Naive thymus-derived CD4-positive, alpha-beta T cell (primary cell): Measurements from ENCODE around the gene CCDC136. TPM values are rescaled to one million over a fixed set of nuclear protein-coding genes. Genes with fewer than 3 reads are reported as not detected.

Source experiments
- ATAC-seq: fragments of 150-1000 bp; cut with Tn5 transposase; 2 replicates; pipeline ENCODE4 v1.10.0; 2021; ENCODE audit warnings: mild to moderate bottlenecking, moderate library complexity
- CTCF ChIA-PET: fragments of 350-600 bp; sonication (Branson Sonifier 250); formaldehyde crosslinking; loops from one replicate; lab custom pipeline; 2021; ENCODE audit warnings: antibody characterized with exemption; lab: Charles Lee
- POLR2A ChIA-PET: fragments of 350-600 bp; sonication (Branson Sonifier 250); formaldehyde crosslinking; loops from one replicate; lab custom pipeline; 2021; ENCODE audit warnings: antibody characterized with exemption, inconsistent platforms; lab: Charles Lee
- DNase-seq, 9 donors: peaks; one replicate each; pipeline versions ENCODE4 v3.0.0 to v3.0.0-alpha.2; 2020 to 2022; ENCODE audit warnings: mixed read lengths in 1 of 9
- H3K27ac ChIP-seq: one replicate; pipeline ENCODE4 v1.7.0; 2013; ENCODE audit warnings: mild to moderate bottlenecking, low read depth, low read length, moderate library complexity
- H3K27me3 ChIP-seq, 2 donors: one replicate each; pipeline ENCODE4 v1.7.0; 2013; ENCODE audit warnings: low read length in 2 of 2, mild to moderate bottlenecking in 2 of 2, moderate library complexity in 2 of 2; ENCODE audit not compliant: control insufficient read depth in 2 of 2, insufficient read depth in 2 of 2
- H3K36me3 ChIP-seq, 3 experiments: 1 replicate in 2 of 3; 2 replicates in 1 of 3; pipeline ENCODE4 v1.7.0; 2013; ENCODE audit warnings: low read length in 3 of 3, mild to moderate bottlenecking in 3 of 3, moderate library complexity in 1 of 3; ENCODE audit not compliant: insufficient read depth in 3 of 3, control insufficient read depth in 2 of 3
- H3K4me1 ChIP-seq, 2 donors: one replicate each; pipeline ENCODE4 v1.7.0; 2013; ENCODE audit warnings: low read length in 2 of 2, mild to moderate bottlenecking in 2 of 2, moderate library complexity in 1 of 2; ENCODE audit not compliant: control insufficient read depth in 2 of 2, insufficient read depth in 2 of 2
- H3K4me3 ChIP-seq: 2 replicates; pipeline ENCODE4 v1.7.0; 2013; ENCODE audit warnings: mild to moderate bottlenecking, low read length
- H3K9me3 ChIP-seq, 3 experiments: 1 replicate in 2 of 3; 2 replicates in 1 of 3; pipeline ENCODE4 v1.7.0; 2013; ENCODE audit warnings: low read length in 3 of 3; ENCODE audit not compliant: control insufficient read depth in 2 of 3
- H3K27ac Mint-ChIP-seq, 9 donors: one replicate each; pipeline ENCODE4 v1.8.0; 2020 to 2022; ENCODE audit warnings: mixed read lengths in 9 of 9, mild to moderate bottlenecking in 8 of 9, moderate library complexity in 5 of 9, inconsistent platforms in 2 of 9
- H3K27me3 Mint-ChIP-seq, 5 donors: one replicate each; pipeline ENCODE4 v1.8.0; 2021 to 2022; ENCODE audit warnings: mixed read lengths in 5 of 5, mild to moderate bottlenecking in 1 of 5
- H3K36me3 Mint-ChIP-seq, 5 donors: one replicate each; pipeline ENCODE4 v1.8.0; 2020 to 2022; ENCODE audit warnings: mixed read lengths in 5 of 5, mild to moderate bottlenecking in 3 of 5, inconsistent platforms in 1 of 5
- H3K4me1 Mint-ChIP-seq, 7 donors: one replicate each; pipeline ENCODE4 v1.8.0; 2020 to 2022; ENCODE audit warnings: mixed read lengths in 7 of 7, mild to moderate bottlenecking in 3 of 7, inconsistent platforms in 1 of 7
- H3K4me3 Mint-ChIP-seq, 10 donors: one replicate each; pipeline ENCODE4 v1.8.0; 2020 to 2022; ENCODE audit warnings: mild to moderate bottlenecking in 10 of 10, mixed read lengths in 10 of 10, moderate library complexity in 6 of 10, inconsistent platforms in 2 of 10
- H3K9me3 Mint-ChIP-seq, 11 donors: one replicate each; pipeline ENCODE4 v1.8.0; 2020 to 2022; ENCODE audit warnings: mixed read lengths in 11 of 11, mild to moderate bottlenecking in 4 of 11, inconsistent platforms in 1 of 11, moderate library complexity in 1 of 11
- intact Hi-C, 2 donors: fragments of 100-400 bp; cut with micrococcal nuclease; formaldehyde crosslinking; loops; one replicate each; pipeline ENCODE4 v1.15.1; 2023
- polyA plus RNA-seq, 2 donors: library from polyadenylated mRNA; unstranded; fragments of 300-500 nt; fragmentation: Illumina TruSeq; gene quantifications; one replicate each; pipeline ENCODE4 v1.2.3, GENCODE V29; 2021
- total RNA-seq, 6 experiments: library from RNA in 5 of 6; stranded (reverse) in 5 of 6; gene quantifications; 1 replicate in 5 of 6; 2 replicates in 1 of 6; pipeline ENCODE4 v1.2.3 and lab custom pipeline; 2021 to 2026

Gene CCDC136
- total and polyA plus RNA-seq, 7 experiments from 2014 or later, result 0.70 to 14.0 (median 7.2) TPM

GRCh38 chr7:128837521-128837921 lies 45.8 kb downstream of the CCDC136 start:
- Histone ChIP-seq H3K36me3 (no peaks in the 10 kb centered on the region), H3K4me1 (no peaks in the 10 kb centered on the region), H3K4me3 (no peak overlapping the region), H3K27ac (no peak overlapping the region), H3K27me3 (no peaks in the 10 kb centered on the region), H3K9me3 (no peaks in the 10 kb centered on the region)
- H3K27me3 Mint-ChIP-seq, result peaks cover 0 to 14% (median 0%) of the 10 kb centered on the region in 5 donors
- peaks cover 0 to 2% (median 0%) of the 10 kb centered on the region in 7 donors for H3K4me1 Mint-ChIP-seq
- DNase-seq, result no peak
- H3K36me3 Mint-ChIP-seq, result no peaks in the 10 kb centered on the region
- POLR2A ChIA-PET, result no interaction called here
- CTCF ChIA-PET, result no interaction called here
- no peak for ATAC-seq
- H3K4me3 Mint-ChIP-seq, result no peak overlapping the region
- H3K27ac Mint-ChIP-seq, result peak overlapping the region in 1 of 9 donors; percentile 47
- no peaks in the 10 kb centered on the region for H3K9me3 Mint-ChIP-seq
- intact Hi-C loops, result no loop called here

GRCh38 chr7:128838109-128838779 lies 46.5 kb downstream of the CCDC136 start:
- H3K9me3 ChIP-seq, result no peaks in the 10 kb centered on the region
- peak overlapping the region in 1 of 9 donors; percentile 47 for H3K27ac Mint-ChIP-seq
- CTCF ChIA-PET, result no interaction called here

GRCh38 chr7:128838981-128839731 lies 47.4 kb downstream of the CCDC136 start:
- H3K4me3 Mint-ChIP-seq, result no peak overlapping the region
- H3K27me3 ChIP-seq, result no peaks in the 10 kb centered on the region
- intact Hi-C loops, result no loop called here
- ATAC-seq (no peak), DNase-seq (no peak)
- peaks cover 0 to 2% (median 0%) of the 10 kb centered on the region in 7 donors for H3K4me1 Mint-ChIP-seq
- H3K4me1 ChIP-seq, result no peaks in the 10 kb centered on the region
- peaks cover 0 to 6% (median 0%) of the 10 kb centered on the region in 5 donors for H3K27me3 Mint-ChIP-seq
- H3K27ac ChIP-seq, result no peak overlapping the region
- POLR2A ChIA-PET, result no interaction called here
- no peaks in the 10 kb centered on the region for H3K36me3 Mint-ChIP-seq
- no peak overlapping the region for H3K27ac Mint-ChIP-seq
- H3K36me3 ChIP-seq, result no peaks in the 10 kb centered on the region
- H3K9me3 ChIP-seq, result no peaks in the 10 kb centered on the region
- CTCF ChIA-PET, result no interaction called here
- H3K4me3 ChIP-seq, result no peak overlapping the region
- H3K9me3 Mint-ChIP-seq, result no peaks in the 10 kb centered on the region

More at GRCh38 chr7:128838109-128838779, 46.5 kb downstream of the CCDC136 start:
- Mint-ChIP-seq H3K27me3 (peaks cover 0 to 12% (median 0%) of the 10 kb centered on the region in 5 donors), H3K9me3 (no peaks in the 10 kb centered on the region), H3K36me3 (no peaks in the 10 kb centered on the region), H3K4me3 (no peak overlapping the region), H3K4me1 (peaks cover 0 to 2% (median 0%) of the 10 kb centered on the region in 7 donors)
- H3K4me1 ChIP-seq, result no peaks in the 10 kb centered on the region
- H3K4me3 ChIP-seq, result no peak overlapping the region
- intact Hi-C loops, result no loop called here
- no peaks in the 10 kb centered on the region for H3K36me3 ChIP-seq
- DNase-seq, result no peak
- no peak for ATAC-seq
- no peaks in the 10 kb centered on the region for H3K27me3 ChIP-seq
- H3K27ac ChIP-seq, result no peak overlapping the region
- POLR2A ChIA-PET, result no interaction called here

- Histone ChIP-seq H3K4me1 (no peaks in the 10 kb centered on the region), H3K27me3 (no peaks in the 10 kb centered on the region), H3K9me3 (no peaks in the 10 kb centered on the region), H3K4me3 (no peak overlapping the region), H3K27ac (no peak overlapping the region), H3K36me3 (no peaks in the 10 kb centered on the region)
- intact Hi-C loops, result loop anchor here in 1 of 2 donors (5.0 kb wide), 1 partner anchor 47 kb away; the partner anchor contains the start of gene CCDC136
- H3K4me3 Mint-ChIP-seq, result no peak overlapping the region
- H3K9me3 Mint-ChIP-seq, result no peaks in the 10 kb centered on the region
- peaks cover 0 to 2% (median 0%) of the 10 kb centered on the region in 7 donors for H3K4me1 Mint-ChIP-seq
- DNase-seq (no peak), ATAC-seq (no peak)
- ChIA-PET CTCF (interaction anchor here (0.6 kb wide), 1 partner anchor 91 kb away, joined by 3 read pairs; no protein-coding TSS in a partner anchor), POLR2A (no interaction called here)
- no peak overlapping the region for H3K27ac Mint-ChIP-seq
- no peaks in the 10 kb centered on the region for H3K36me3 Mint-ChIP-seq
- peaks cover 0 to under 1% (median 0%) of the 10 kb centered on the region in 5 donors for H3K27me3 Mint-ChIP-seq
Observed at GRCh38 chr7:128839751-128840177, 48.0 kb downstream of the CCDC136 start.

- Mint-ChIP-seq H3K27me3 (no peaks in the 10 kb centered on the region), H3K9me3 (no peaks in the 10 kb centered on the region), H3K36me3 (no peaks in the 10 kb centered on the region), H3K4me3 (no peak overlapping the region), H3K4me1 (peaks cover 0 to 2% (median 0%) of the 10 kb centered on the region in 7 donors), H3K27ac (no peak overlapping the region)
- CTCF ChIA-PET, result interaction anchor here (0.6 kb wide), 1 partner anchor 90 kb away, joined by 3 read pairs; no protein-coding TSS in a partner anchor
- Histone ChIP-seq H3K4me3 (no peak overlapping the region), H3K27ac (no peak overlapping the region), H3K9me3 (no peaks in the 10 kb centered on the region), H3K27me3 (no peaks in the 10 kb centered on the region), H3K4me1 (no peaks in the 10 kb centered on the region), H3K36me3 (no peaks in the 10 kb centered on the region)
- DNase-seq (no peak), ATAC-seq (no peak)
- intact Hi-C loops, result loop anchor here in 1 of 2 donors (1.0 to 5.0 kb wide), 2 partner anchors 48 to 251 kb away; partner anchors contain the start of gene CCDC136
- POLR2A ChIA-PET, result no interaction called here
Observed at GRCh38 chr7:128840326-128841170, 48.8 kb downstream of the CCDC136 start.

- intact Hi-C loops, result loop anchor here in 1 of 2 donors (1.0 to 5.0 kb wide), 2 partner anchors 49 to 250 kb away; partner anchors contain the start of gene CCDC136
- Mint-ChIP-seq H3K27ac (peak overlapping the region in 1 of 9 donors; percentile 25), H3K4me3 (no peak overlapping the region), H3K36me3 (no peaks in the 10 kb centered on the region), H3K9me3 (no peaks in the 10 kb centered on the region), H3K27me3 (no peaks in the 10 kb centered on the region), H3K4me1 (peaks cover 0 to 2% (median 0%) of the 10 kb centered on the region in 7 donors)
- ChIA-PET POLR2A (no interaction called here), CTCF (interaction anchor here (1.2 kb wide), 1 partner anchor 42 kb away, joined by 3 read pairs; no protein-coding TSS in a partner anchor)
- Histone ChIP-seq H3K36me3 (no peaks in the 10 kb centered on the region), H3K9me3 (no peaks in the 10 kb centered on the region), H3K27me3 (no peaks in the 10 kb centered on the region), H3K27ac (no peak overlapping the region), H3K4me3 (no peak overlapping the region), H3K4me1 (no peaks in the 10 kb centered on the region)
- ATAC-seq, result no peak
- DNase-seq, result no peak
Observed at GRCh38 chr7:128841171-128841690, 49.5 kb downstream of the CCDC136 start.
